ENCODE results near the gene RAB20. TPM values are rescaled to one million over a fixed set of nuclear protein-coding genes. Genes with fewer than 3 reads are reported as not detected.
"Not testable (repeated sequence)": the region's sequence is repeated elsewhere in the genome, so short reads cannot be mapped to it uniquely, and the experiment has no call there.

Gene RAB20
- polyA plus RNA-seq, 1 donor from 2014 or later = not detected

- Histone ChIP-seq H2AFZ (ENCODE audit: low read depth, low read length) (no peak overlapping the region), H3K27ac (ENCODE audit: low read length) (no peak overlapping the region), H3K4me2 (ENCODE audit: low read length) (no peak overlapping the region), H3K9ac (ENCODE audit: low read length) (no peak overlapping the region), H3K27me3 (ENCODE audit: insufficient read depth, low read depth, low read length) (no peaks in the 10 kb centered on the region), H3K9me2 (ENCODE audit: insufficient read depth, low read length) (no peaks in the 10 kb centered on the region), H4K20me1 (ENCODE audit: insufficient read depth) (no peaks in the 10 kb centered on the region), H3K36me3 (ENCODE audit: insufficient read depth, low read length) (no peaks in the 10 kb centered on the region), H3F3A (ENCODE audit: insufficient read depth, low read length, poor library complexity, severe bottlenecking) (no peaks in the 10 kb centered on the region), H3K79me2 (replicated peaks; ENCODE audit: insufficient read depth, low read length) (no peaks in the 10 kb centered on the region), H3K9me3 (ENCODE audit: low read length) (no peaks in the 10 kb centered on the region), H3K4me3 (ENCODE audit: low read length) (no peak overlapping the region)
- TF ChIP-seq CTCF (IDR thresholded peaks at IDR 0.05; ENCODE audit: poor library complexity, severe bottlenecking) (no peak), TAF1 (IDR thresholded peaks at IDR 0.05; ENCODE audit: low read depth) (no peak), REST (IDR thresholded peaks at IDR 0.05; ENCODE audit: borderline replicate concordance) (no peak), EP300 (conservative IDR thresholded peaks at IDR 0.05; ENCODE audit: poor library complexity, severe bottlenecking) (no peak), POLR2AphosphoS5 (IDR thresholded peaks at IDR 0.05) (no peak), EZH2 (IDR thresholded peaks at IDR 0.05; ENCODE audit: borderline replicate concordance, insufficient read depth, low read length, poor library complexity, severe bottlenecking) (no peak), RAD21 (conservative IDR thresholded peaks at IDR 0.05) (no peak), SMC3 (conservative IDR thresholded peaks at IDR 0.05; ENCODE audit: poor library complexity) (no peak), MXI1 (conservative IDR thresholded peaks at IDR 0.05; ENCODE audit: poor library complexity, severe bottlenecking) (no peak)
Measured at GRCh38 chr13:110490009-110490770, 71.3 kb downstream of the RAB20 start.

- H3K36me3 ChIP-seq (ENCODE audit: insufficient read depth, low read length); H3K4me3 ChIP-seq (ENCODE audit: low read length); H4K20me1 ChIP-seq (ENCODE audit: insufficient read depth); H3K27me3 ChIP-seq (ENCODE audit: insufficient read depth, low read depth, low read length); H3K27ac ChIP-seq (ENCODE audit: low read length); H3K9ac ChIP-seq (ENCODE audit: low read length); H3K9me2 ChIP-seq (ENCODE audit: insufficient read depth, low read length); H3F3A ChIP-seq (ENCODE audit: insufficient read depth, low read length, poor library complexity, severe bottlenecking); H2AFZ ChIP-seq (ENCODE audit: low read depth, low read length); H3K9me3 ChIP-seq (ENCODE audit: low read length); H3K4me2 ChIP-seq (ENCODE audit: low read length); H3K79me2 ChIP-seq (replicated peaks; ENCODE audit: insufficient read depth, low read length): not testable (repeated sequence)
Measured at GRCh38 chr13:110486880-110487279, 74.6 kb downstream of the RAB20 start.
